Upper lobe of right lung (tissue), 1 donor: ENCODE data around the gene PIGU. TPM values are rescaled to one million over a fixed set of nuclear protein-coding genes. Genes with fewer than 3 reads are reported as not detected.

Experiments
- ATAC-seq: fragments of 200-7000 bp; cut with Tn5 transposase; one replicate; pipeline ENCODE4 v1.9.1; 2020; ENCODE audit warnings: mild to moderate bottlenecking, moderate library complexity
- DNase-seq: peaks from one replicate; pipeline ENCODE4 v3.0.0-alpha.2; 2020
- H3K27ac ChIP-seq: fragments of 200-600 bp; one replicate; pipeline ENCODE4 v1.8.0; 2022
- H3K27me3 ChIP-seq: fragments of 200-600 bp; one replicate; pipeline ENCODE4 v1.8.0; 2022; ENCODE audit warnings: mild to moderate bottlenecking
- H3K36me3 ChIP-seq: fragments of 200-600 bp; one replicate; pipeline ENCODE4 v1.8.0; 2022
- H3K4me1 ChIP-seq: fragments of 200-600 bp; one replicate; pipeline ENCODE4 v1.8.0; 2022
- H3K4me3 ChIP-seq: fragments of 200-600 bp; one replicate; pipeline ENCODE4 v1.8.0; 2022; ENCODE audit warnings: mild to moderate bottlenecking
- H3K9me3 ChIP-seq: fragments of 200-600 bp; one replicate; pipeline ENCODE4 v1.8.0; 2022
- CTCF ChIP-seq: fragments of 200-600 bp; IDR thresholded peaks from one replicate; pipeline ENCODE4 v1.8.0; 2022; ENCODE audit warnings: antibody characterized with exemption
- intact Hi-C: fragments of 100-400 bp; cut with DNase I; formaldehyde crosslinking; loops from one replicate; pipeline ENCODE4 v1.11.0; 2022
- total RNA-seq: library from RNA; stranded (reverse); fragmentation: NEBNext Ultra II Directional; extraction: Animal tissue kit (Norgen Biotek cat#: 25700); gene quantifications from one replicate; pipeline ENCODE4 v1.2.1, GENCODE V29; 2021
- donor health status: DM: no; HTN: yes; CAD: no; lungs with severe emphysema.

The PIGU gene
- total RNA-seq, 1 donor from 2014 or later = 13.2 TPM

DNA sequence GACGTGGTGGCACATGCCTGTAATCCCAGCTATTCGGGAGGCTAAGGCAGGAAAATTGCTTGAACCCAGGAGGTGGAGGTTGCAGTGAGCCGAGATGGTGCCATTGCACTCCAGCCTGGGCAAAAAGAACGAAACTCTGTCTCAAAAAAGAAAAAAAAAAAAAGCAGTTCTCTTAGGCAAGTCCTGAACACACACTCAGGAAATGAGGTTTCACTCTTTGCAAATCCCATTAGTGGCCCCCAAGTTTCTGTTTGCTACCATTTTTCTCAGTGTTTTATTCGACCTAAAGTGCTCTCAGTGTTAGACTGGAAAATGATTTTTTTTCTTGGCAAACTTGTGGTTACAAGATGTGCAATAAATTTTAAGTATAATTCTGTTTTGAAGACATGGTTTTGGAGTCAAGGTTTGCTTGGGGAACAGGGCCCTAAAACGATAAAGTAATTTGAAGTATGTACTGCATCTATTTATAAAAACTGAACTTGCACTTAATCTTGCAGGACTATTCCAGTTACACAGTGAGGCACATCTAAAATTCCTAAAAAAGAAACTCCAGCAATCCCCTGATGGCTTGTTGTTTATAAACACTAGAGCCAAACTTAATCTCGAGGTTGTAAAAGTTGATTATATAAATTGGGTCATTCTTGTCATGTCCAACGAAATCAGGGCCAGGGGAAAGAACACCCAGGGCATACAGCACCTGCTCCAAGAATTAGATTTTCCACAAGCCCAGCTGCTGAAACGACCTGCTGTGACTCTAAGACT, 75.8 kb downstream of the PIGU start:
- Histone ChIP-seq H3K36me3 (no peaks in the 10 kb centered on the region), H3K4me1 (no peaks in the 10 kb centered on the region), H3K4me3 (no peak overlapping the region), H3K27me3 (no peaks in the 10 kb centered on the region), H3K9me3 (no peaks in the 10 kb centered on the region), H3K27ac (no peak overlapping the region)
- intact Hi-C loops = no loop called here
- no peak for TF ChIP-seq CTCF
- no peak for DNase-seq
- no peak for ATAC-seq

GRCh38 chr20:34595377-34596184, 81.3 kb downstream of the PIGU start:
- H3K27me3 ChIP-seq = no peaks in the 10 kb centered on the region
- ATAC-seq (no peak), DNase-seq (no peak)
- H3K36me3 ChIP-seq = no peaks in the 10 kb centered on the region
- no peak overlapping the region for H3K4me3 ChIP-seq
- H3K27ac ChIP-seq = no peak overlapping the region
- intact Hi-C loops = no loop called here
- H3K9me3 ChIP-seq = no peaks in the 10 kb centered on the region
- TF ChIP-seq CTCF = no peak
- H3K4me1 ChIP-seq = no peaks in the 10 kb centered on the region

- Histone ChIP-seq H3K36me3 (no peaks in the 10 kb centered on the region), H3K4me3 (no peak overlapping the region), H3K27me3 (no peaks in the 10 kb centered on the region), H3K27ac (no peak overlapping the region), H3K9me3 (no peaks in the 10 kb centered on the region), H3K4me1 (peaks cover 4% of the 10 kb centered on the region)
- ATAC-seq (no peak), DNase-seq (no peak)
- intact Hi-C loops = no loop called here
- TF ChIP-seq CTCF = no peak
Observed at GRCh38 chr20:34586488-34587163, 90.3 kb downstream of the PIGU start.

DNA sequence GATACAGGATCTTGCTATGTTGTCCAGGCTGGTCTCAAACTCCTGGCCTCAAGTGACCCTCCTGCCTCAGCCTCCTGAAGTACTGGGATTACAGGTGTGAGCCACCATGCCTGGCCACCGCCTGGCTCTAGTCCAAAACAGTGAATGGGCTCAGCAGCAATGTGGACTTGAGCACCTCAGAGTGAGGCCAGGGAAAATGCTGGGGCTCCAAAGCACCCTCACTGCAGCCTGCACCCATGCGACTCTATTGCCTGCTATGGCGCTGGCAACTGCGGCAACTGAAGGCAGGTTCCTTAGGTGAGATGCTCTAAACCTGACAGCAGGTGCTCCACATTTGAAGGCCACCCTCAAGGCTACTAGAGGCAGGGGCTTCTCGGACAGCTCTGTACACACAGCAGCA, 91.9 kb downstream of the PIGU start:
- DNase-seq (no peak), ATAC-seq (no peak)
- no peaks in the 10 kb centered on the region for H3K27me3 ChIP-seq
- no peaks in the 10 kb centered on the region for H3K9me3 ChIP-seq
- H3K4me3 ChIP-seq = no peak overlapping the region
- no peak for TF ChIP-seq CTCF
- peaks cover 8% of the 10 kb centered on the region for H3K4me1 ChIP-seq
- intact Hi-C loops = no loop called here
- no peaks in the 10 kb centered on the region for H3K36me3 ChIP-seq
- no peak overlapping the region for H3K27ac ChIP-seq

DNA sequence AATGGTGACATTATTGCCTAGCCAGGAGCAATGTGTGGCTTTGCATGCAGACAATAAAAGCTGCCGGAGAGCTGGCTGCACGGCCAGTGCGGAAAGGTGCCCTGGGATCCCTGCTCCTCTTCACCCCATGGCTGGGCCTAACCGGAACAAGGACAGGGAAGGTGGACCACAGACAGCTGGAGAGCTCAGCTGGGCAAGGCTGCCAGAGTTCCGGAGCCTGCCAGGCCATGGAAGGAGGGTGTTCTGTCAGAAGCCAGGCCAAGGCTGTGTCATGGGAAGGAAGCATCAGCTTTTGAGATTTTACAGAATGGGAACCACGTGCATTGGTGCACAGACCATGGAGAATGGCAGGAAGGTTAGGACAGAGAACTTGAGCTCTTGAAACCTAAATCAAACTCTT, 93.3 kb downstream of the PIGU start:
- no peak for ATAC-seq

More for the DNA sequence above, 93.3 kb downstream of the PIGU start:
- Histone ChIP-seq H3K4me1 (peaks cover 8% of the 10 kb centered on the region), H3K27me3 (no peaks in the 10 kb centered on the region), H3K36me3 (no peaks in the 10 kb centered on the region), H3K27ac (no peak overlapping the region), H3K4me3 (no peak overlapping the region), H3K9me3 (no peaks in the 10 kb centered on the region)
- intact Hi-C loops = no loop called here
- TF ChIP-seq CTCF = no peak
- DNase-seq = no peak
